OCI-LY7 (cell line): Measurements from ENCODE around the gene HAGHL. TPM values are rescaled to one million over a fixed set of nuclear protein-coding genes. Genes with fewer than 3 reads are reported as not detected.

Experiments
- BruUV-seq: library from RNA; stranded (reverse); fragments of 400-500 nt; replicated peaks from 2 replicates; lab custom pipeline; 2021; lab: Mats Ljungman, UMichigan
- CTCF ChIA-PET: fragments of 300-600 bp; sonication (Branson Sonifier 250); formaldehyde crosslinking; loops from one replicate; lab custom pipeline; 2022; ENCODE audit warnings: antibody characterized with exemption; ENCODE audit not compliant: unreplicated experiment; lab: Charles Lee
- POLR2A ChIA-PET: fragments of 300-600 bp; sonication (Branson Sonifier 250); formaldehyde crosslinking; loops from one replicate; lab custom pipeline; 2022; ENCODE audit warnings: antibody characterized with exemption; lab: Charles Lee
- DNase-seq: peaks from one replicate; pipeline ENCODE4 v3.0.0-alpha.2; 2015; ENCODE audit warnings: low spot score
- H2AFZ ChIP-seq: fragments of 200-600 bp; sonication (generic), shearing (Covaris generic); 2 replicates; pipeline ENCODE4 v1.6.1; 2014; ENCODE audit warnings: mild to moderate bottlenecking, antibody characterized with exemption, low read length, moderate library complexity
- H3K27ac ChIP-seq: fragments of 200-600 bp; sonication (generic); 2 replicates; pipeline ENCODE4 v1.5.1; 2014; ENCODE audit warnings: mixed run types, low read depth, mild to moderate bottlenecking, moderate library complexity, low read length, inconsistent platforms; ENCODE audit not compliant: poor library complexity, severe bottlenecking
- H3K36me3 ChIP-seq: fragments of 200-600 bp; sonication (generic); 2 replicates; pipeline ENCODE4 v1.6.1; 2014; ENCODE audit warnings: mild to moderate bottlenecking, antibody characterized with exemption, low read length, moderate library complexity, mixed read lengths; ENCODE audit not compliant: insufficient read depth
- H3K4me1 ChIP-seq: fragments of 200-600 bp; sonication (generic); 2 replicates; pipeline ENCODE4 v1.5.1; 2014; ENCODE audit warnings: mild to moderate bottlenecking, low read length; ENCODE audit not compliant: insufficient read depth, poor library complexity, severe bottlenecking
- H3K4me2 ChIP-seq: fragments of 200-600 bp; sonication (generic); 2 replicates; pipeline ENCODE4 v1.6.1; 2014; ENCODE audit warnings: mild to moderate bottlenecking, low read length
- H3K4me3 ChIP-seq: fragments of 200-600 bp; sonication (generic); 2 replicates; pipeline ENCODE4 v1.5.1; 2014; ENCODE audit warnings: mild to moderate bottlenecking, low read depth, low read length; ENCODE audit not compliant: poor library complexity, severe bottlenecking
- H3K79me2 ChIP-seq: fragments of 200-600 bp; sonication (generic); 2 replicates; pipeline ENCODE4 v1.6.1; 2016; ENCODE audit warnings: low read depth, mild to moderate bottlenecking, low read length, moderate library complexity, mixed read lengths; ENCODE audit not compliant: insufficient read depth
- H3K9me2 ChIP-seq: fragments of 200-600 bp; sonication (generic); 2 replicates; pipeline ENCODE4 v1.6.1; 2016; ENCODE audit warnings: mild to moderate bottlenecking, low read length, mixed read lengths; ENCODE audit not compliant: insufficient read depth
- H3K9me3 ChIP-seq: fragments of 200-600 bp; sonication (generic); 2 replicates; pipeline ENCODE4 v1.6.1; 2014; ENCODE audit warnings: mild to moderate bottlenecking, mixed run types, low read length, mixed read lengths
- H4K20me1 ChIP-seq: fragments of 200-600 bp; sonication (generic); 2 replicates; pipeline ENCODE4 v1.6.1; 2014; ENCODE audit warnings: mild to moderate bottlenecking, antibody characterized with exemption, low read length, moderate library complexity, mixed read lengths; ENCODE audit not compliant: insufficient read depth
- EZH2phosphoT487 ChIP-seq: fragments of 200-600 bp; sonication (generic); IDR thresholded peaks from 2 replicates; pipeline ENCODE4 v1.6.1; 2018; ENCODE audit warnings: low read depth, borderline replicate concordance, mild to moderate bottlenecking, mixed run types, antibody characterized with exemption, low read length, moderate library complexity, mixed read lengths
- intact Hi-C: fragments of 100-400 bp; cut with micrococcal nuclease; formaldehyde crosslinking; loops from one replicate; pipeline ENCODE4 v1.10.0; 2022; ENCODE audit not compliant: unreplicated experiment
- total RNA-seq, 2 experiments: library from RNA; depleted of rRNA in 1 of 2; stranded (reverse); fragments of >200 nt in 1 of 2; shearing (Covaris generic) in 1 of 2; gene quantifications; 2 replicates each; pipeline ENCODE4 v1.2.3, GENCODE V29; 2014 to 2022
- TF ChIP-seq, protein P1 (sequence below): fragments of 200-600 bp; sonication (generic); conservative IDR thresholded peaks from 2 replicates; pipeline ENCODE4 v1.5.1; 2014; ENCODE audit warnings: mild to moderate bottlenecking, antibody characterized with exemption, low read length, moderate library complexity, mixed read lengths

HAGHL gene
- total RNA-seq, 2 experiments from 2014 or later, result 30.8 to 57.9 TPM

DNA sequence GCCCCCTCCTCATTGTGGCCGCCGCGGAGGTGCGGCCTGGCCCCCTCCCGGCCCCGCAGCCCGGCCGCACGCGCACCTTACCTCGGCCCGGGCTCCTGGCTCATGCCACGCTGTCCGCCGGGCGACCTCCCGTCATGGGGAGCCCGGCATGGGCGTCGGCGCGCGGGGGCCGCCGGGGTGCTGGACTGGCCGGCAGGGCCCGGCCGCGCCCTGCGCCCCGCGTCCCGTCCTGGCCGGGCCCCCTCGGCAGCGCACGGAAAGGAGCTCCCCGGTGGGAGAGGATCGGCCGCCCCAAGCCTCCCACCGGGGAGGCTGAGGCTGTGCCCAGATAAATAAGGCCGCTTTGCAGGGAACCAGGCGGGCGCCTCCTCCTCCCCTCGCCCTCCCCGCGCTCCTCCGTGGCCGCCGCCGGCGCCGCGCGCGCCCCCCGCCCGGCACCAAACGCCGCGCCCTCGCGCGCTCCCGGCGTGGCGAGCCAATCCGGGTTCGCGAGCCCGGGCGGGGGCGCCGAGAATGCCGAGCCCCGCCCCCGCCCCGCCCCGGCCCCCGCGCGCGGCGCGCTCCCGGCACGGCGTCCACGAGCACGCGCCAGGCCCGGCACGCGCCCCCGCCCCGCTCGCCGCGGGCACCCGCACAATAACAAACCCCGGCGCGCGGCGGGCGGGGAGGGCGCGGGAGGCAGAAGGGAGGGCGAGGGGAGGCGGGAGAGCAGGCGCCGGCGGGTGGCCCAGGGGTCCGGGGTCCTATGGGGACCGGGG is 21.3 kb upstream of the HAGHL start, which contains the start of gene FBXL16:
Gene FBXL16 (minus strand): TSS at position 371 of the 758 bp plus-strand sequence. CDS start 8,396 bp downstream, outside the sequence.
- DNase-seq, result peak; percentile 46
- H4K20me1 ChIP-seq, result no peaks in the 10 kb centered on the region
- H3K36me3 ChIP-seq, result no peaks in the 10 kb centered on the region
- H3K4me1 ChIP-seq, result no peaks in the 10 kb centered on the region
- intact Hi-C loops, result no loop called here
- H3K4me2 ChIP-seq, result no peak within 1 kb of the TSS; the same call in 1 of the 2 replicates
- H3K79me2 ChIP-seq, result no peaks in the 10 kb centered on the region
- H2AFZ ChIP-seq, result no peak within 1 kb of the TSS
- peak within 1 kb of the TSS; percentile 28 for H3K4me3 ChIP-seq
- ChIA-PET CTCF (no interaction called here), POLR2A (interaction anchor here (0.6 kb wide), 1 partner anchor 66 kb away, joined by 5 read pairs; no protein-coding TSS in a partner anchor)
- no peak for TF ChIP-seq EZH2phosphoT487
- TF ChIP-seq, protein P1, sequence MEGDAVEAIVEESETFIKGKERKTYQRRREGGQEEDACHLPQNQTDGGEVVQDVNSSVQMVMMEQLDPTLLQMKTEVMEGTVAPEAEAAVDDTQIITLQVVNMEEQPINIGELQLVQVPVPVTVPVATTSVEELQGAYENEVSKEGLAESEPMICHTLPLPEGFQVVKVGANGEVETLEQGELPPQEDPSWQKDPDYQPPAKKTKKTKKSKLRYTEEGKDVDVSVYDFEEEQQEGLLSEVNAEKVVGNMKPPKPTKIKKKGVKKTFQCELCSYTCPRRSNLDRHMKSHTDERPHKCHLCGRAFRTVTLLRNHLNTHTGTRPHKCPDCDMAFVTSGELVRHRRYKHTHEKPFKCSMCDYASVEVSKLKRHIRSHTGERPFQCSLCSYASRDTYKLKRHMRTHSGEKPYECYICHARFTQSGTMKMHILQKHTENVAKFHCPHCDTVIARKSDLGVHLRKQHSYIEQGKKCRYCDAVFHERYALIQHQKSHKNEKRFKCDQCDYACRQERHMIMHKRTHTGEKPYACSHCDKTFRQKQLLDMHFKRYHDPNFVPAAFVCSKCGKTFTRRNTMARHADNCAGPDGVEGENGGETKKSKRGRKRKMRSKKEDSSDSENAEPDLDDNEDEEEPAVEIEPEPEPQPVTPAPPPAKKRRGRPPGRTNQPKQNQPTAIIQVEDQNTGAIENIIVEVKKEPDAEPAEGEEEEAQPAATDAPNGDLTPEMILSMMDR, result no peak
- no peak within 1 kb of the TSS for H3K27ac ChIP-seq
- no TSS peak for BruUV-seq
- no peaks in the 10 kb centered on the region for H3K9me3 ChIP-seq
- no peaks in the 10 kb centered on the region for H3K9me2 ChIP-seq

DNA sequence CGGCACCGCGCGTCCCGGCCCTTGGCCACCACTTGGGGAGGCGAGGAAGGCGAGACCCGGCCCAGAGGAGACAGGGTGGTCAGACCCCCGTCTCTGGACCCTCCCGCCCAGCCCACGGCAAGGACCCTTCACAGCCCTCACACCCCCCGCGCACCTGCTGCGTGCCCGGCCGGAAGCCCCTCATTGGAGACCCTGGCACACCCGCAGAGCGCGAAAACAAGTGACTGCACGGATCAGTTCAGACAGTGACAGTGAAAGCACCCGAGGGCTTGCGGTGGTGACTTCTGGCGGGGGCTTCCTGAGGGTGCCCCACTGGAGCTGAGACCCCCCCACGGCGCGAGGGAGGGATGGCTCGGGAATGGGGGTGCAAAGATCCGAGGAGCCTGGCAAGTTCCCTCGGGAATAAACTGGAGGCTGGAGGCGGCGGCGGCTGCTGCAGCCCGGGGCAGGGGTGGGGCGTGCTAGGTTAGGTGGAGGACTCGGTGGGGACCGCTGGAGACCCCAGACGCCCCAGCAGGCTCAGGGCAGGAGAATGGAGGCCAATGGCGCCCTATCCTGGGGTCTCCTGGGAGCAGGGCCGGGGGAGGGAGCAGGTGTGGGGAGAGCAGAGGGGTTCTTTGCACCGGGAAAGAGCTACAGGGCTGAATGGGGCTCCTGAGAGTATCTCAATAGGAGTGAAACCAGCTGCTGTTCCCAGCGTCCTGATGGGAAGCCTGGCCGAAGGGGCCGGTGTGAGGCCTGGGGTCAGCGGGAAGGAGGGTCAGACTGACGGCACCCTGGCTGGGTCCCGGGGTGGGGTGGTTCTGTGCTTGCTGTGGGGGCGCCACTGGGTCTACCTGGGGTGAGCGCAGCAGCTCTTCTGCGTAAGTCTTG is 20.5 kb upstream of the HAGHL start:
- no peaks in the 10 kb centered on the region for H3K9me3 ChIP-seq
- TF ChIP-seq, protein P1, result 0 out of 2 replicates have a peak, but pooled peaks have one; percentile 10
- TF ChIP-seq EZH2phosphoT487, result no peak
- H3K79me2 ChIP-seq, result no peaks in the 10 kb centered on the region
- no peaks in the 10 kb centered on the region for H4K20me1 ChIP-seq
- POLR2A ChIA-PET, result no interaction called here
- H3K27ac ChIP-seq, result no peak overlapping the region
- H3K4me3 ChIP-seq, result no peak overlapping the region
- no peaks in the 10 kb centered on the region for H3K36me3 ChIP-seq
- no peaks in the 10 kb centered on the region for H3K4me1 ChIP-seq
- no peaks in the 10 kb centered on the region for H3K9me2 ChIP-seq
- BruUV-seq, result no TSS peak
- intact Hi-C loops, result no loop called here
- CTCF ChIA-PET, result no interaction called here
- H3K4me2 ChIP-seq, result no peak overlapping the region; the same call in 1 of the 2 replicates
- no peak overlapping the region for H2AFZ ChIP-seq
- DNase-seq, result no peak
